GM12892 (cell line): ENCODE measurements around the gene JMJD8.

Experiments
- POLR2A ChIP-seq: IDR thresholded peaks from 2 replicates; pipeline ENCODE4 v1.6.1; 2011; ENCODE audit warnings: low read depth, low read length, control low read depth
- POLR2AphosphoS5 ChIP-seq: IDR thresholded peaks from 2 replicates; pipeline ENCODE4 v1.6.1; 2011; ENCODE audit warnings: low read depth, low read length, control low read depth

- TF ChIP-seq POLR2AphosphoS5 (0 out of 2 replicates have a peak, but pooled peaks have one; percentile 36), POLR2A (peak; percentile 41; the same call in 1 of the 2 replicates)
These were observed 11.4 kb upstream of the JMJD8 start for GRCh38 chr16:695355-696089.
